WERI-Rb-1 (cell line): Measurements from ENCODE around the gene WNK1.

Source experiments
- DNase-seq: peaks from one replicate; pipeline ENCODE4 v3.0.0-alpha.2; 2020
- H3K27ac ChIP-seq: fragments of 250-450 bp; sonication (Bioruptor Pico); 2 replicates; pipeline ENCODE4 v1.5.1; 2020; ENCODE audit warnings: mild to moderate bottlenecking, moderate library complexity
- H3K27me3 ChIP-seq: fragments of 250-450 bp; sonication (Bioruptor Pico); 2 replicates; pipeline ENCODE4 v1.5.1; 2021; ENCODE audit warnings: mild to moderate bottlenecking, low read depth, moderate library complexity; ENCODE audit not compliant: insufficient read depth, severe bottlenecking
- H3K36me3 ChIP-seq: fragments of 250-450 bp; sonication (Bioruptor Pico); 2 replicates; pipeline ENCODE4 v1.5.1; 2020; ENCODE audit warnings: mild to moderate bottlenecking, moderate library complexity
- H3K4me3 ChIP-seq: 2 replicates; pipeline ENCODE4 v1.5.1; 2011; ENCODE audit warnings: low read depth, mild to moderate bottlenecking, control low read depth, low read length
- H3K9me3 ChIP-seq: fragments of 250-450 bp; sonication (Bioruptor Pico); 2 replicates; pipeline ENCODE4 v1.5.1; 2021; ENCODE audit warnings: mild to moderate bottlenecking, moderate library complexity; ENCODE audit not compliant: severe bottlenecking
- CTCF ChIP-seq: IDR thresholded peaks from 2 replicates; pipeline ENCODE4 v1.5.1; 2011; ENCODE audit warnings: low read depth, mild to moderate bottlenecking, control low read depth, inconsistent platforms, low read length

Gene WNK1

GRCh38 chr12:905261-906031 lies 153.1 kb downstream of the WNK1 start:
- Histone ChIP-seq H3K4me3 (no peak overlapping the region), H3K27me3 (no peaks in the 10 kb centered on the region), H3K27ac (no peak overlapping the region), H3K9me3 (no peaks in the 10 kb centered on the region), H3K36me3 (peaks cover 85% of the 10 kb centered on the region)
- no peak for TF ChIP-seq CTCF
- DNase-seq: no peak

- TF ChIP-seq CTCF: no peak
- no peak for DNase-seq
- Histone ChIP-seq H3K27me3 (no peaks in the 10 kb centered on the region), H3K4me3 (no peak overlapping the region), H3K27ac (no peak overlapping the region), H3K36me3 (peaks cover 82% of the 10 kb centered on the region), H3K9me3 (no peaks in the 10 kb centered on the region)
Observed at GRCh38 chr12:906062-906585, 153.7 kb downstream of the WNK1 start.

GRCh38 chr12:907413-908185 lies 155.2 kb downstream of the WNK1 start:
- no peak for DNase-seq
- Histone ChIP-seq H3K4me3 (no peak overlapping the region), H3K27ac (no peak overlapping the region), H3K36me3 (peaks cover 80% of the 10 kb centered on the region), H3K27me3 (no peaks in the 10 kb centered on the region), H3K9me3 (no peaks in the 10 kb centered on the region)
- no peak for TF ChIP-seq CTCF

GRCh38 chr12:909861-910260 lies 157.5 kb downstream of the WNK1 start:
- no peak for DNase-seq
- Histone ChIP-seq H3K27me3 (no peaks in the 10 kb centered on the region), H3K27ac (no peak overlapping the region), H3K4me3 (no peak overlapping the region), H3K36me3 (peaks cover 81% of the 10 kb centered on the region), H3K9me3 (no peaks in the 10 kb centered on the region)
- TF ChIP-seq CTCF: no peak

- H3K27ac ChIP-seq: no peak overlapping the region
- H3K36me3 ChIP-seq: peaks cover 81% of the 10 kb centered on the region
- H3K9me3 ChIP-seq: no peaks in the 10 kb centered on the region
- H3K27me3 ChIP-seq: no peaks in the 10 kb centered on the region
- DNase-seq: no peak
- TF ChIP-seq CTCF: no peak
- H3K4me3 ChIP-seq: no peak overlapping the region
Observed at GRCh38 chr12:910416-910815, 158.0 kb downstream of the WNK1 start.
